A204.1 (cell line): ENCODE measurements around the gene TP73.

Experiments
- FAIRE-seq: peaks from 2 replicates; lab custom pipeline; 2012; peaks lifted over from hg19 to GRCh38; lab: Jason Lieb, UNC

TP73 gene

GRCh38 chr1:3689138-3689750 is 36.9 kb downstream of the TP73 start:
- no peak for FAIRE-seq

- no peak for FAIRE-seq
Observed at GRCh38 chr1:3690282-3691065, 38.2 kb downstream of the TP73 start.

- FAIRE-seq = no peak
Observed at GRCh38 chr1:3691421-3692204, 39.3 kb downstream of the TP73 start.

GRCh38 chr1:3692598-3692997 is 40.3 kb downstream of the TP73 start:
- FAIRE-seq = no peak

GRCh38 chr1:3693321-3693720 is 41.0 kb downstream of the TP73 start:
- FAIRE-seq = no peak

- no peak for FAIRE-seq
Observed at GRCh38 chr1:3695326-3696217, 43.3 kb downstream of the TP73 start.

GRCh38 chr1:3696689-3697088 is 44.4 kb downstream of the TP73 start:
- FAIRE-seq = no peak

DNA sequence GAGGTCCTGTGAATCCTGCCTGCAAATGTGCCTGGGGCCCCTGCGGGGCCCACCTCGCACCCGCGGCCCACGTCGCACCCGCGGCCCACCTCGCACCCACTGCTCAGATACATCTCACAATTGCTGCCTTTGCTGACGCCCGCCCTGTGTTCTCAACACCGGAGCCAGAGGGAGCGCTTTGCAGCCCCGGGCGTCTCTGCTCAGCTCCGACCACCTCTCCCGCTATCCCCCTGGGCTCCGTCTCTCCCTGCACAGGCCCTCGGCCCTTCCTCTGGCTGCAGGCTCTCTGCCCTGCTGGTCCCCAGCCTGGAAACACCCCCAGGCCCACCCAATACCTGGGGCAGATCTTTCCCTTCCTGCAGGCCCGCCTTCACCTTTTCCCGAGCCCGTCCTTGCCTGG is 44.8 kb downstream of the TP73 start:
- FAIRE-seq = no peak

DNA sequence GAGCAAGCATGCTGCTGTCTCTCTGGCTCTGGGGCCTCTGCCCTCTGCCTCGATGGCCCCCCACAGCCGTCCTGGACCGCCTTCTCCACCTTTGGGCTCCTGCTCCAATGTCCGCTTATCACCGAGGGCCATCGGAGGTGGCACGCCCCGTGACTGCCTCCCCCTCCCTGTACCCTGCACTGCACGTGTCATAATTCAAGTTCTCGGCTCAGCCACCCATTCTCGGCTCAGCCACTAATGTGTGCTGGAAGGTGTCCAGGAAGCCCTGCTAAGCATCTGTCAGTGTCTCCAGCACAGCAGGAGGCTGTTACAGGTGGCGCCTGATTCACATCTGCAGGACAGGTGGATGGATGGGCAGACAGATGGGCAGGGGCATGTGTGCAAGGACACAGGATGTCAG is 45.5 kb downstream of the TP73 start:
- no peak for FAIRE-seq

- no peak for FAIRE-seq
Observed at GRCh38 chr1:3698660-3699408, 46.5 kb downstream of the TP73 start.

GRCh38 chr1:3699596-3699995 is 47.3 kb downstream of the TP73 start:
- FAIRE-seq = no peak

DNA sequence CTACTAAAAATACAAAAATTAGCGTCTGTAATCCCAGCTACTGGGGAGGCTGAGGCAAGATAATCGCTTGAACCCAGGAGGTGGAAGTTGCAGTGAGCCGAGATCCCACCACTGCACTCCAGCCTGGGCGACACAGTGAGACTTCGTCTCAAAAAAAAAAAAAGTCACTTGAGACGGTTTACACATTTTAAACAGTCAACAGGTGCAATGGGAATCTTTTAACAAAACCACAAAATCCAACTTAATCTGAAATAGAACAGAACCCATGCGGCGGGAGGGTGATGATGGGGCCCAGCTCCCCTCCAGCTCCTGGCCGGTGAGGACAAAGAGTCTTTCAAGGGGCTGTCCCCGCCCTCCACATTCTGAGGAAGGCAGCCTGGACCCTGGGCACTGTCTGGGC is 48.3 kb downstream of the TP73 start:
- FAIRE-seq = no peak

DNA sequence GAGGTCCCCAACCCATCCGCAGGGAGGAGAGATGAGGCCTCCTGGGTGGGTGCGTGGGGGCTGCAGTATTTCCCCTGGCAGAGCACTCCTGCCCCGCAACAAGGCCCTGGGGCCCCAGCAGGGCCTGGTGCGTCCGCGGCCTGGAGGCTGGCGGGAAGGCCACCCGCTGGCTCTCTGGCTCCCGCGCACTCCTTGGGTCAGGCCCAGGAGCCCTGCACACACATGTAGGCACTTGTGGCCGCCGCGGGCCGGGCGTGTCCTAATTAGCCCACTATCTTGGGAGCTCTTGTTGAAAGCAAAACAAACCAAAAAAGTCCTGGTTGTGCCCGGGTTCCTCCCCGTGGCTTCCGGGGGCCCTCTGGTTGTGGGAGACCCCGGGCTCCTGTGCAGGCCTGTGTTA is 50.2 kb downstream of the TP73 start:
- no peak for FAIRE-seq

DNA sequence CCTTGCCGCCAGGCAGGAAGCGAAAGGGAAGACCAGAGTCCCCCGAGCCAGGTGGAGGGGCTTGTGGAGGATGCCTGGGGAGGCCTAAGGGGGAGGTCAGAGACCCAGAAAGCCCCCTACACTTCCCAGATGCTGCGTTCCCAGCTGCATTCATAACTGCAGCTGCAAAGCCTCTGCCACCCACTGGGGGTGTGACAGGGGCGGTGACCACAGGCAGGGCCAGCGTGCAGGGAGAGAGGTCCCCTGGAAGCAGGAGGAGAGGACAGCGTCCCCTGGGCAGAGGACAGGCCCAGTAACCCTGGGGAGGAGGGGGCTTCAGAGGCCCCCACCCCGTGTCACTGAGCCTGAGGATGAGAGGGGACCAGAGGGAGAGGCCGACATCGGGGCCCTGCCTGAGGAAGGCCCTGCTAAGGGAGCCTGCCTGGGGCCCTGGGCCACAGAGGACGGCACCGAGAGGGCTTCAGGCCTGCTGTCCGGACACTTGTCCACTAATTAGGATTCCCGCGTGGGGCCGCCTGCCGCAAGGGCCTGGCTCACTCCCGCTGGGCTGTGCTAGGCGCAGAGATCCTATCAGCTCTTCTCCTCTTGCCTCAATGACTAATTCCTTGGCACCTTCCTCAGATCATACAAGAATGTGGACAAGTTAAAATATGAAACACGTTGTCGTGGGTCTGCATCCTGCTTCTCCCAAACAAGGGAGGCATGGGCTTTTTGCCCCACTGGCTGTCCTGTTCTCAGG is 50.8 kb downstream of the TP73 start:
- FAIRE-seq = no peak

- FAIRE-seq = no peak
Observed at GRCh38 chr1:3703786-3704371, 51.6 kb downstream of the TP73 start.

GRCh38 chr1:3705341-3705950 is 53.1 kb downstream of the TP73 start:
- no peak for FAIRE-seq

GRCh38 chr1:3706651-3707297 is 54.5 kb downstream of the TP73 start:
- FAIRE-seq = no peak

- FAIRE-seq = no peak
Observed at GRCh38 chr1:3707298-3707938, 55.1 kb downstream of the TP73 start.

- no peak for FAIRE-seq
Observed at GRCh38 chr1:3707939-3708328, 55.6 kb downstream of the TP73 start.
